Epithelial cell of esophagus (primary cell): ENCODE measurements around the gene FBXO30.

Source experiments
- DNase-seq: peaks from one replicate; pipeline ENCODE4 v3.0.0; 2010; ENCODE audit warnings: low read depth
- H3K4me3 ChIP-seq: 2 replicates; pipeline ENCODE4 v1.5.1; 2011; ENCODE audit warnings: mild to moderate bottlenecking, low read length, control low read depth
- CTCF ChIP-seq: IDR thresholded peaks from 2 replicates; pipeline ENCODE4 v1.5.1; 2011; ENCODE audit warnings: low read depth, mild to moderate bottlenecking, low read length, control low read depth, inconsistent platforms; ENCODE audit not compliant: insufficient read depth; ENCODE audit errors: missing control alignments

Gene FBXO30

DNA sequence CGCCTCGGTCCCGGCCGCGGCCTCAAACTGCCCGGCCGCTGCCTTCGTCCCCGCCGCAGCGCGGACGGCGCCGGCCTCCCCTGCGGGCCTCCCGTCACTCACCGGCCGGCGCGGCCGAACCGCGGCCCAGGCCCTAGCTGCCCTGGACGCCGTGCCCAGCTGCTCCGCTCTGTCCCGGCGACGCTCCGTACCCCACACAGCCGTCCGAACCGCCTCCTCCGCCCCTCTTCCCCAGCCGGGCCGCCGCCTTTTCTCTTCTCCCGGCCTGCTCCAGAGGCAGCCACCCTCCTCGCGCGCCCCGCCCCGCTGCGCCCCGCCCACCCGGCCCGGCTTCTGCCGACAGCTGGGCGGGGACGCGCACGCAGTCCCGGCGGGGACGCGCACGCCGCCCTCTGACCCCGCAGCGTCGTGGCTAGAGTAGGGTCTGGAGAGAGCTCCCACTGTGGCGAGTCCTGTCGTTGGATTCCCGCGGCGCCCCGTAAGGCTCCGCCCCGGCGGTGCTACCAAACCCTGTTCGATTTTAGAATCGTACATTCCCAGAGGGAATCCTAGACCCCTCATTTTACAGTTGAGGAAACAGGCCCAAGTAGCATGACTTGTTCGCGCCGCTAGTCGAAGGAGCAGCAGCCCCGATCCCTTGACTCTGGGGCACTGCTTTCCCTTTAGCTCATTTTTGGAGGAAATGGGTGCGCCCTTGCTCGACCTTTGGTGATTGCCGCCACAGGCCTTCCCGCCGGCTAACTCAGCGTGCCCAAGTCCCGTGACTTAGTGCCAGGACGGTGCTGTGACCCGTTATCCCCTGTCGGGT lies at the start of gene FBXO30:
TSS of gene FBXO30 (minus strand) at position 295 of the 808 bp plus-strand sequence. CDS start 8,390 bp downstream, outside the sequence.
- peak; percentile 90 for DNase-seq
- TF ChIP-seq CTCF, result peak; percentile 12
- peak within 1 kb of the TSS; percentile 81 for H3K4me3 ChIP-seq

DNA sequence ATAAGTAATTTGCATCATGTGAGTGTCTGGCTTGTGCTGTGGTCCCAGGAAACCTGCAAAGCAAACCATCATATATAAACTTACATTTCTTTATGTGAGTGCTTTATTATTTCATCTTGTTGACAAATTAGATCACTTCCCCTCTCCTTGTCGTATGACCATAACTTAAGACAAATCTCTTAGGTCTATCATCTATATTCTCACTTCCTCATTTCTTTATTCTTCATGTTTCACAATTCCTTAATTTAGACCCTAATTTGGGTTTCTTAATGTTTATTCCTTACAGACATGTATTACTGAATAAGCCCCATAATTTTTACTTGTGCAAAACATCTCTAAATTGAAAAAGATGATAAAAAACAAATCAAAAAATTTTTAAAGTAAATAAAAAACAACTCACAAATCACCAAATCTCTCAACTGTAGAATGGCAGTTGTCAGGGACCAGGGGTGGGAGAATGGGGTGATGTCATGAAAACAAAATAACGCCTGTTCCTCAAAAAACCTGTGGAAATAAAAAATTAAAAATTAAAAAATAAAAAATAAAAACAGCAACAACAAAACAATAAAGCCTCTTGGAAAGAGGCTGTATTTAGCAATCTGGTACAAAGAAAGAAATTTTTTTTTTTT lies 49.5 kb upstream of the FBXO30 start:
- no peak for DNase-seq
- no peak overlapping the region for H3K4me3 ChIP-seq
- no peak for TF ChIP-seq CTCF

DNA sequence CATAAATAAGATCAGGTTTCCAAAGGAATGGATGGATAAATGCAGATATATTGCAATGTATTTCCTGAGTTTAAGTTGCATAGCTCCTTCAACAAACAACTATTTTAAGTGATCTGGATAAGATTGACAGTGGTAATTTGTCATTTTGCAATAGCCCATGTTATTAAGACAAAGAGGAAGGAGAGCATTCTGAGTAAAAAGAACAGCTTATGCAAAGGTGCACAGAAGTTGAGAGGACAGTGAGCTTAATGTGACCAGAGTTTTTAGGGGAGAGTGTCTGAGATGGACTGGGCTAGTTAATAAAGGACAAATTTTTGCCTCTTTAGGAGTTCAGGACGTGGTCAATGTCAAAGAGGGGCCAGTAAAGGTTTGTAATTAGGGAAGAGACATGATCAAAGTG lies 48.8 kb upstream of the FBXO30 start:
- TF ChIP-seq CTCF, result no peak
- H3K4me3 ChIP-seq, result no peak overlapping the region
- DNase-seq, result no peak

DNA sequence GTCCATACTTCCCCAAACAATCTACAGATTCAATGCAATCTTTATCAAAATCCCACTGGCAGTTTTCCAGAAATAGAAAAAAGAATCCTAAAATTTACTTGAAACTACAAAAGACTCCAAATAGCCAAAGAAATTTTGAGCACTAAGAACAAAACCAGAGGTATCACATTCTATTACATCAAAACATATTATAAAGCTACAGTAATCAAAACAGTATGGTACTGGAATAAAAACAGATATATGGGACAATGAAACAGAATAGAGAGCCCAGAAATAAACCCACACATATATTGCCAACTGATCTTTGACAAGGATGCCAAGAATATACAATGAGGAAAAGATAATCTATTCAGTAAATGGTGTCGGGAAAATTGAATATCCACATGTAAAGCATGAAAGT lies 46.0 kb upstream of the FBXO30 start:
- no peak overlapping the region for H3K4me3 ChIP-seq
- DNase-seq, result no peak
- TF ChIP-seq CTCF, result no peak

- no peak for TF ChIP-seq CTCF
- H3K4me3 ChIP-seq, result no peak overlapping the region
- no peak for DNase-seq
Measured at GRCh38 chr6:145850671-145851070, 36.1 kb upstream of the FBXO30 start.

DNA sequence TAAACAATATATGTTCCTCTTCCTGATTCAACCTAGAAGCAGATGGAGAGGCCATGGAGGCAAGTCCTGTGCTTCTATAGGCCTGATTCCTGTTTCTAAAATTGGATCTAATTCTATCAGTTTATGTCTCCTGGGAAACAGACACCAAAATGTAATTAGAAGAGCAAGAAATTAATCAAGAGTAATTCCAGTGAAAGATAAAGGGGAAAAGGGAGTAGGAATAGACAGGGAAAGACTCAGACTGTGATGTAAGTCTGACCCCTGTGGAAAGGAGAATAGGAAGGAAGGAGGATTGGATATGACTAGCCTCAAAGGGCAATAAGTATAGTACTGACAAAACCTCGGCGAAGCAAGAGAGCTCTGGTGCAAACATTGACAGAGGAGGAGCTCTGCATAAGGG lies 33.9 kb upstream of the FBXO30 start:
- no peak overlapping the region for H3K4me3 ChIP-seq
- TF ChIP-seq CTCF, result no peak
- no peak for DNase-seq
